ENCODE results near the gene OLIG2.

The OLIG2 gene

DNA sequence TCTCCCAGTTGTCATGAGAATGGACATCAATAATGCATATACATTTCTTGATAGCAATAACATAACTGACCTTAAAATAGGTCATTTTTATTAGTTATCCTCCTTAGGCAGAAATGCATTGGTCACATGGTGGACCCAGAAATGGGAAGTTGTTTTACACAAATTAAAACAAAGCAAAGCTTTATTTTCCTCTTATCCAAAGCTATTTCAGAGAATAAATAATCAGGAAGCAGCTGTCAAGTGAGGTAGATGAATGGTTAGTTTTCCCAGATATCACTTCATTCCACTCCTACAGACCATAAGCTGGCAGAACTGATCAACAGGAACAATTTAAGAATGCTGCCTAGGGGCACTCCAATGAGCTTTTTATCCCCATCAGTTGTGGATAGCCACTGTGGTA lies 28.2 kb downstream of the OLIG2 start:
- H3K4me3 ChIP-seq (ENCODE audit: low read depth, low read length) = no peak overlapping the region
- TF ChIP-seq CTCF (IDR thresholded peaks at IDR 0.05; ENCODE audit: low read depth, low read length) = no peak

DNA sequence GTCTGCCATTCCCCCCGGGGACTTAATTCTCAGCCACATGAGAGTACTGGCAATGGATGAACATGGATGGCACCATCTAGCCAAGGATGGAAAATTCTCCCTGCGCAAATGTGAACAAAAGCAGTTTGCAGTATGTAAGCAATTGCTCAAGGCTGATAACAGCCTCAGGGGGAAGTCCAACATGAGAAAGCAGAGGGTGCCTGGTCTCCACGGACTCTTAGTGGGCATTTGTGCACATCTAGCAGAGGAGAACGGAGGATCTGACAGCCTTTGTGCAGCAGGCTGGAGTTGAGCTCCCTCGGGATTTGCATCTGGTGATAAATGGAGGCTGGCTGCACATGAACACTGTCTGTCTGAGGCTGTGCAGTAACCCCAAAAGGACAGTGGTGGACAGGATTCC lies 30.3 kb downstream of the OLIG2 start:
- no peak for TF ChIP-seq CTCF (IDR thresholded peaks at IDR 0.05; ENCODE audit: low read depth, low read length)
- no peak overlapping the region for H3K4me3 ChIP-seq (ENCODE audit: low read depth, low read length)

- H3K4me3 ChIP-seq (ENCODE audit: low read depth, low read length) = no peak overlapping the region
- no peak for TF ChIP-seq CTCF (IDR thresholded peaks at IDR 0.05; ENCODE audit: low read depth, low read length)
Observed at GRCh38 chr21:33057385-33057940, 31.7 kb downstream of the OLIG2 start.

GRCh38 chr21:33058527-33058926 lies 32.8 kb downstream of the OLIG2 start:
- TF ChIP-seq CTCF (IDR thresholded peaks at IDR 0.05; ENCODE audit: low read depth, low read length) = no peak
- H3K4me3 ChIP-seq (ENCODE audit: low read depth, low read length) = no peak overlapping the region

DNA sequence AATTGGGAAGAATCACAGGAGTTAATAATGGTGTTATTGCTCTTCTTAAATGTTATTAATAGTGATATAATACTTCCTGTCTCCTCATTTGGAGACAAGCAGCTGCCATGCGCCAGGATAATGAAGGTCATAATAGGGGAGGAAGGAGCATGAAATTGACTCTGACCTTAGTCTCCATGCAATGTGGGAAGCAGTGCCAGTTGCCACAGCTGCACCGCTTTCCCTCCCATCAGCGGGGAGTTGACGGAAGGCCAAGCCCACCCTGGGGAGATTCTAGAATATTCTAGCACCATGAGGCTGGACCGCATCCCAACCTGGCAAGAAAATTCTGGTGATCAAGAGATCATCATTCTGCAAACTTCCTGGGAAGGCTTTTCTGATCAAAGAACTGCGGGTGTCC lies 33.2 kb downstream of the OLIG2 start:
- no peak for TF ChIP-seq CTCF (IDR thresholded peaks at IDR 0.05; ENCODE audit: low read depth, low read length)
- no peak overlapping the region for H3K4me3 ChIP-seq (ENCODE audit: low read depth, low read length)

DNA sequence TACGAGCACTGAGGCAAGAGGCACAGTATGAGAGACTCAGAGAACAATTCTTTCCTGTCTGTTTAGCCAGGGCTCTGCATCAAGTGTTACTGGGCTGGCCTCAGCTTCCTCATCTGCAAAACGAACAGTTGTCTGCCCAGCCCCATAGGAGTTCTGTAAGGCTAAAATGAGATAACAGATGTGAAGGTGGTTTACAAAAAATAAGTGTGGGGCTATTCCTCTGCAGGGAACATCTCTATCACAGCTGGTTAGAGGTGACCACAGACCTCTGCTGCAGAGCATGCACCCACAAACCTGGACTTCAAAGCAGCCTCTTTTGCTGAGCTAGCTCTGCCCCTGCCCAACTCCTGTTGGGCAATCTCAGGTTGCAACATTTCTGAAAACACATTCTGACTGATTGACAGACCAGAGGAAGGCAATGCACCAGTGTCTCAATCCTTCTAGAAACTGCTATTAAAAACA lies 33.7 kb downstream of the OLIG2 start:
- no peak overlapping the region for H3K4me3 ChIP-seq (ENCODE audit: low read depth, low read length)
- no peak for TF ChIP-seq CTCF (IDR thresholded peaks at IDR 0.05; ENCODE audit: low read depth, low read length)

DNA sequence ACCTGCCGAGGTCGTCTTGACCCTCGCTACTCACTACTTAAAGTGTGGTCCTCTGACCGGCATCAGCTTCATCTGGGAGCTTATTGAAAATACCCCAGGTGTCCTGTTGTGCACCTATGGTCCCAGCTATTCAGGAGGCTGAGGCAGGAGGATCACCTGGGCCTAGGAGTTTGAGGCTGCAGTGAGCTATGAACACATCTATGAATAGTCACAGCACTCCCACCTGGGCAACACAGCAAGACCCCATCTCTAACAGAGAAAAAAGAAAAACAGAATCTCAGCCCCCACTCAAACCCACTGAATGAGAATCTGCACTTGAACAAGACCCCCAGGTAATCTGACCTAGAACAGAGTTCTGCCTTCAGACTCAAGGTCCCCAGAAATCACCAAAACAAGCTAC lies 35.5 kb downstream of the OLIG2 start:
- no peak overlapping the region for H3K4me3 ChIP-seq (ENCODE audit: low read depth, low read length)
- TF ChIP-seq CTCF (IDR thresholded peaks at IDR 0.05; ENCODE audit: low read depth, low read length) = no peak

Data from WI38 (cell line).